ACC112 (cell line): ENCODE results near the gene CCDC196.
A peak's percentile ranks its signal among the peaks of the same experiment; 100 is the strongest.
"Not testable (repeated sequence)": the region's sequence is repeated elsewhere in the genome, so short reads cannot be mapped to it uniquely, and the experiment has no call there.

Experiments used
- H2AFZ ChIP-seq: fragments of 200-600 bp; sonication (generic); one replicate; pipeline ENCODE4 v1.6.0; 2017; ENCODE audit warnings: antibody characterized with exemption, low read length; ENCODE audit not compliant: unreplicated experiment
- H3K27ac ChIP-seq: fragments of 200-600 bp; sonication (generic); 2 replicates; pipeline ENCODE4 v1.5.1; 2014; ENCODE audit warnings: low read depth, mild to moderate bottlenecking, antibody characterized with exemption, low read length, moderate library complexity
- H3K27me3 ChIP-seq: fragments of 200-600 bp; sonication (generic); 2 replicates; pipeline ENCODE4 v1.6.1; 2014; ENCODE audit warnings: mild to moderate bottlenecking, antibody characterized with exemption, low read length, moderate library complexity, mixed read lengths; ENCODE audit not compliant: insufficient read depth
- H3K36me3 ChIP-seq: fragments of 200-600 bp; sonication (generic); 2 replicates; pipeline ENCODE4 v1.6.1; 2016; ENCODE audit warnings: mild to moderate bottlenecking, antibody characterized with exemption, low read length, moderate library complexity, mixed read lengths; ENCODE audit not compliant: insufficient read depth
- H3K4me1 ChIP-seq: fragments of 200-600 bp; sonication (generic); one replicate; pipeline ENCODE4 v1.6.1; 2016; ENCODE audit warnings: low read length, mixed read lengths; ENCODE audit not compliant: insufficient read depth, unreplicated experiment, control insufficient read depth
- H3K4me3 ChIP-seq: fragments of 200-600 bp; sonication (generic); 2 replicates; pipeline ENCODE4 v1.5.1; 2014; ENCODE audit warnings: mild to moderate bottlenecking, low read depth, low read length
- H3K79me2 ChIP-seq: fragments of 200-600 bp; sonication (generic); one replicate; pipeline ENCODE4 v1.6.0; 2016; ENCODE audit warnings: low read length; ENCODE audit not compliant: control insufficient read depth, unreplicated experiment, insufficient read depth

CCDC196 gene

GRCh38 chr14:66495218-66496098 is 9.3 kb downstream of the CCDC196 start:
- Histone ChIP-seq H2AFZ (peak overlapping the region; percentile 79), H3K4me1 (no peaks in the 10 kb centered on the region), H3K4me3 (0 out of 2 replicates have a peak overlapping the region, but pooled peaks have one; percentile 8), H3K27ac (no peak overlapping the region), H3K36me3 (no peaks in the 10 kb centered on the region), H3K27me3 (no peaks in the 10 kb centered on the region), H3K79me2 (no peaks in the 10 kb centered on the region)

GRCh38 chr14:66496188-66496807 is 10.1 kb downstream of the CCDC196 start:
- no peaks in the 10 kb centered on the region for H3K4me1 ChIP-seq
- H3K27ac ChIP-seq: no peak overlapping the region
- H3K27me3 ChIP-seq: no peaks in the 10 kb centered on the region

GRCh38 chr14:66496911-66497310 is 10.7 kb downstream of the CCDC196 start:
- Histone ChIP-seq H3K27ac (no peak overlapping the region), H3K27me3 (no peaks in the 10 kb centered on the region), H2AFZ (no peak overlapping the region), H3K4me3 (no peak overlapping the region), H3K36me3 (no peaks in the 10 kb centered on the region), H3K4me1 (no peaks in the 10 kb centered on the region), H3K79me2 (no peaks in the 10 kb centered on the region)

More at GRCh38 chr14:66496188-66496807, 10.1 kb downstream of the CCDC196 start:
- Histone ChIP-seq H3K4me3 (no peak overlapping the region), H3K79me2 (no peaks in the 10 kb centered on the region), H2AFZ (peak overlapping the region; percentile 65), H3K36me3 (no peaks in the 10 kb centered on the region)

GRCh38 chr14:66498311-66498710 is 12.1 kb downstream of the CCDC196 start:
- H3K4me3 ChIP-seq: no peak overlapping the region
- H3K36me3 ChIP-seq: no peaks in the 10 kb centered on the region
- no peak overlapping the region for H3K27ac ChIP-seq
- H2AFZ ChIP-seq: no peak overlapping the region
- no peaks in the 10 kb centered on the region for H3K4me1 ChIP-seq
- H3K79me2 ChIP-seq: no peaks in the 10 kb centered on the region
- no peaks in the 10 kb centered on the region for H3K27me3 ChIP-seq

- no peaks in the 10 kb centered on the region for H3K36me3 ChIP-seq
- H3K4me1 ChIP-seq: no peaks in the 10 kb centered on the region
- no peak overlapping the region for H3K27ac ChIP-seq
- H3K4me3 ChIP-seq: no peak overlapping the region
- H2AFZ ChIP-seq: no peak overlapping the region
- H3K79me2 ChIP-seq: no peaks in the 10 kb centered on the region
- no peaks in the 10 kb centered on the region for H3K27me3 ChIP-seq
Measured at GRCh38 chr14:66501592-66501991, 15.4 kb downstream of the CCDC196 start.

- H3K79me2 ChIP-seq, H3K27me3 ChIP-seq, H3K27ac ChIP-seq, H3K4me1 ChIP-seq, H2AFZ ChIP-seq, H3K4me3 ChIP-seq, H3K36me3 ChIP-seq: not testable (repeated sequence)
Measured at GRCh38 chr14:66502836-66503235, 16.7 kb downstream of the CCDC196 start.

- no peaks in the 10 kb centered on the region for H3K4me1 ChIP-seq
- H3K27me3 ChIP-seq: no peaks in the 10 kb centered on the region
- no peak overlapping the region for H3K4me3 ChIP-seq
- H2AFZ ChIP-seq: no peak overlapping the region
- no peaks in the 10 kb centered on the region for H3K36me3 ChIP-seq
- no peaks in the 10 kb centered on the region for H3K79me2 ChIP-seq
- no peak overlapping the region for H3K27ac ChIP-seq
Measured at GRCh38 chr14:66503532-66503931, 17.4 kb downstream of the CCDC196 start.

- peak overlapping the region; percentile 92 for H2AFZ ChIP-seq
- no peaks in the 10 kb centered on the region for H3K36me3 ChIP-seq
- peak overlapping the region; percentile 59 for H3K27ac ChIP-seq
- peaks cover 4% of the 10 kb centered on the region for H3K4me1 ChIP-seq
- H3K4me3 ChIP-seq: peak overlapping the region; percentile 85
- H3K79me2 ChIP-seq: peaks cover 29% of the 10 kb centered on the region
- H3K27me3 ChIP-seq: no peaks in the 10 kb centered on the region
Measured at GRCh38 chr14:66507181-66507721, 21.1 kb downstream of the CCDC196 start.

- H3K36me3 ChIP-seq: no peaks in the 10 kb centered on the region
- H3K79me2 ChIP-seq: peaks cover 32% of the 10 kb centered on the region
- H3K27ac ChIP-seq: peak within 1 kb of the TSS; percentile 63
- H3K27me3 ChIP-seq: no peaks in the 10 kb centered on the region
- H3K4me1 ChIP-seq: peaks cover 4% of the 10 kb centered on the region
- H3K4me3 ChIP-seq: peak within 1 kb of the TSS; percentile 85
- H2AFZ ChIP-seq: peak within 1 kb of the TSS; percentile 92
Measured at GRCh38 chr14:66507722-66508546, 21.8 kb downstream of the CCDC196 start, which contains the start of gene GPHN. Gene GPHN, plus strand, starts transcription at chr14:66508147.

GRCh38 chr14:66508547-66508845 is 22.3 kb downstream of the CCDC196 start:
- Histone ChIP-seq H3K4me1 (peaks cover 4% of the 10 kb centered on the region), H3K79me2 (peaks cover 36% of the 10 kb centered on the region), H3K27me3 (no peaks in the 10 kb centered on the region), H3K4me3 (peak overlapping the region; percentile 85), H3K36me3 (no peaks in the 10 kb centered on the region), H2AFZ (peak overlapping the region; percentile 81), H3K27ac (peak overlapping the region; percentile 63)
